ENCODE results near the gene CCDC3.

CCDC3 gene

DNA sequence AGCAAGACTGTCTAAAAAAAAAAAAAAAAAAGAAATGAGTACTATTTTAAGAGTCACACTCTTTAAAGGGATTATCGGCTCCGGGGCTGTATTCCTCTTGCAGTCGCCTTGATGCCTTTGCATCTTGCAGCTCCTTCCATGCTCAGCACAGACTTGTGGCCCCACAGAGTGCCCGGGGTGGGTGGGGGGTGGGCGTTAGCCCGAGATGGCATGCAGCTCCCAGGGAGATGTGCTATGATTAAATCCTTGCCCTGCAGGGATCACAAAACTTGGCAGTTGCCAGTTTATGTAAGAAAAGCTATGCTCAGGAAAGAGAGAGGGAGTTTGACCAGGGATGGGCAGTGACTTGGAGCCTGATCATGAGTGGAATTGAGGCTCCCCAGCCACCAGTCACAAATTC is 81.9 kb downstream of the CCDC3 start:
- DNase-seq = no peak

DNA sequence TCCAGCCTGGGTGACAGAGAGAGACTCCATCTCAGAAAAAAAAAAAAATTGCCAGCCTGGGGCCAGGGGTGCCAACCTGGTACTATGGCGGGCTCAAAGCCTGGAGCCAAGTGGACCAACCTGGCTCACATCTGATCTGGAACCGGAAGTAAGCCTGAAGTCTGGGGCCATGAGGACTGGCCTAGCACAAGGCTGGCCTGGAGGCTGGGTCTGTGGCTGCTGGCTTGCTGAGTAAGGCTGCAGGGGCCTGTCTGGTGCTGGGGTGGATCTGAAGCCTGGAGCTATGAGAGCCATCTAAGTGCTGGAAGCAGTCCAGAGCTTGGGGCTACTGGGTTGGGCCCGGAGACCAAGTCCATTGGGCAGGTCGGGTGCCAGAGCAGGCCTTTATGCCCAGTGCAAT is 84.9 kb downstream of the CCDC3 start:
- DNase-seq = no peak

DNA sequence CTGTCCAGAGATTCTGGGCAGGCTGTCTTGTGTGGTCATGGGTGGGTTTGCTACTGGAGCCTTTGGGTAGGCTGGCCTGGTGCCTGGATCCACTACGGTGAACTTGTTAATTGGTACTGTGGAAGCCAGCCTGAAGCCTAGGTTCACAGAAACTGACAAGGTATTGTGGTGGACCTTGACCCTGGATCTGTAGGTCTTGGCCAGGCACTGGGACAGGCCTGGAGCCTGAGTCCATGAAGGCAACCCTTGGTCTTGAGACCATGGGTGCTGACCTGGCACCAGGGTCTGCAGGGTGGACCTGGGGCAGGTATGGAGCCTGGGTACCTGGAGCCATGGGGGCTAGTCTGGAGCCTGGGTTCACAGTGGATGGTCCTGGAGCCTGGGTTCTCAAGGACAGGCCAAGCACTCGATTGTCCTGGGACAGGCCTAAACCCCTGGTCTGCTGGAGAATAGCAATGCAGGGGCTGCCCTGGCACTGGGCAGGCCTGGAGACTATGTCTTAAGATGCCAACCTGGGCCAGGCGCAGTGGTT is 85.8 kb downstream of the CCDC3 start:
- no peak for DNase-seq

DNA sequence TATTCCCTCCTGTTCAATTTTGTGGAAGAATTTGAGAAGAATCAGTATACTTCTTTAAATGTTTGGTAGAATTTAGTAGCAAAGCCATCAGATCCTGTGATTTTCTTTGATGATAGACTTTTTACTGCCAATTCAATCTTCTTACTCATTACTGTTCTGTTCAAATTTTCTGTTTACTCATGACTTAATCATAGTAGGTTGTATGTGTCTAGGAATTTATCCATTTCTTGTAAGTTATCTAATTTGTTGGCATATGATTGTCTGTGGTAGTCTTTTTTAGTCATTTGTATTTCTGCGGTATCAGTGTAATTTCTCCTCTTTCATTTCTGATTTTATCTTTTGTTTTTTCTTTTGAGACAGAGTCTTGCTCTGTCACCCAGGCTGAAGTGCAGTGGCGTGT is 87.4 kb downstream of the CCDC3 start:
- no peak for DNase-seq

DNA sequence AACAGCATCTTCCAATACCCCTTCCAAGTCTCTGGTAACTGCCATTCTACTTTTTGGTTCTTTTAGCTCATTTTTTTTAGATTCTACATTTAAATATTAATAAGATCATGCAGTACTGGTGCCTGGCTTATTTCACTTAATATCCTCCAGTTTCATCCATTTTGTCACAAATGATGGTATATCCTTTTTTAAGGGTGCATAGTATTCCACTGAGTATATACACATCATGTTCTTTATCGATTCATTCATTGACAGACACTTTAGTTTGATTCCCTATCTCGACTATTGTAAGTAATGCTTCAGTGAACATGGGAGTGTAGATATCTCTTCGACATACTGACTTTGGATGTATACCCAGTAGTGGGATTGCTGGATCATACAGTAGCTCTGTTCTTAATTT is 89.7 kb downstream of the CCDC3 start:
- DNase-seq = no peak

DNA sequence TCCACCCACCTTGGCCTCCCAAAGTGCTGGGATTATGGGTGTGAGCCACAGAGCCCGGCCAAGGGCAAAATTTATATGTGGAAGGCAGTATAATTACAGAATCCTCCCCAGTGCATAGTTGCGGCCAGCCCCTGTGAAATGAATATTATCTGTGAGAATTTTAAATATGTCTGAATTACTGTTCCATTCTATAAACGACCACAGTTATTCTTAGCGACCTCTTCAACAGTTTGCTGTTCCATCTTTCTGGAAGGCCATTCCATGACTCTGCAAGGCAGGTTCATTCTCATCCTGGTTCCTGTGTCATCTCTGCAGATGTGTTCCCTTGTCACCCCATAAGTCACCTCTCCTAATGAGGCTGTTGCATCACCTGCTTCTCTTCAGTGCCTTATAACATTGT is 90.7 kb downstream of the CCDC3 start:
- no peak for DNase-seq

DNA sequence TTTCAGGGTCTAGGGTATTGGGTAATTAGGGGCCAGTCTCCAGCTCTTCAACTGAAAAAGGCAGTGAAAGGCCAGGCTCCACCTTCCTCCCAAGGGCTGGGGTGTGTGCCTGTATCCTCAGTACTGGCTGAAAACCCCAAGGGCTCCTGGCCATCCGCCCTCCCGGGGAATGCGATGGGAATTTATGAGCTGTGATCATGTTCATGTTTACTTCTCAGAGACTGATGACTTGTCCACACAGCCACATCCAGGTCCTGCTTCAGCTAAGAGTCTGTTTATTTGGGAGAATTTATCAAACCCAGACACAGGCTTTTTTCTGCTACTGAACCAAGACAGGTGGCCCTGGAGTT is 91.7 kb downstream of the CCDC3 start:
- no peak for DNase-seq

DNA sequence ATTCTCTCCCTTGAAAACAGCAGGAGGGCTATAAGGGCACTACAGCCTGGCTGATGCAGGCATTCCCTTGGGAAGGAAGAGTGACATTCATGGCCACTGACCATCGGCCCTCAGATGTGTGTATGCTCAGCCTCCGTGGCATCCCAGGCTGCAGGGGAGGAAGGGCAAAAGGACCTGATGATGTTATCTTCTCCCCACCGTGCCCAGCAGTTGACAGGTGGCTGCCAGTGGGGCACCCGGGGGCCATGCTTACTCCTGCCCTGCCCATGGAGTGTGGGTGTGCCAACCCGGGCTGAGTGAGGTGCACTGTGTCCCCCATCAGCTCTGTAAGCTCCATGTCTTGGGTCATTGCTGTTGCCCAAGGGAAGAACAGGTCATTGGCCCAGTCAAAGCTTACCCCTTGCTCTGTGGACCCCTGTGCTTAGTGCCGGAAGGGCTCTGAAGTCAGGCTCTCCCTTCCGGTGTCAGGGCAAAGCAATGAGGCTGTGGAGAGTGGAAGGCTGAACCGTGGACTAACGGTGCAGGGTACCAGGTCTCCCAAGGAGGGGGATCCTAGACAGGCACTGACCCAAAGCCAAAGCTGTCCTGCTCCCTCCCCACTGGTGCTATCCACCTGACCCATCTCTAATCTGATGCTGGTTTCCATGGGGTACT is 92.2 kb downstream of the CCDC3 start:
- no peak for DNase-seq

DNA sequence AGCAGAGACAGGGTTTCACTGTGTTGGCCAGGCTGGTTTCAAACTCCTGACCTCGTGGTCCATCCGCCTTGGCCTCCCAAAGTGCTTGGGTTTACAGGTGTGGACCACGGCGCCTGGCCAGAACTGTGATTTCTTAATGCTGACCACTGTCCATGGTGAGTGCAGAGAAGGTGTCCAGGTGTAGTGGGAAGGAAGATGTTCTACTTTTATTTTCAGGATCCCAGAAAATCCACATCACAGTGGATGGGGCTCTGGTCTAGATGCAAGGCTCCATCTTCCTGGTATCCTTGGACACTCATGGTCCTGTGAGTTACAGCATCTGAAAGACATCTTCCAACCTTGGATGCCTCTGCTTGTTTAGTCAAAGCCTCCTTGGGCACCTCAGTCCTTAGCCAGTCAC is 92.7 kb downstream of the CCDC3 start:
- no peak for DNase-seq

DNA sequence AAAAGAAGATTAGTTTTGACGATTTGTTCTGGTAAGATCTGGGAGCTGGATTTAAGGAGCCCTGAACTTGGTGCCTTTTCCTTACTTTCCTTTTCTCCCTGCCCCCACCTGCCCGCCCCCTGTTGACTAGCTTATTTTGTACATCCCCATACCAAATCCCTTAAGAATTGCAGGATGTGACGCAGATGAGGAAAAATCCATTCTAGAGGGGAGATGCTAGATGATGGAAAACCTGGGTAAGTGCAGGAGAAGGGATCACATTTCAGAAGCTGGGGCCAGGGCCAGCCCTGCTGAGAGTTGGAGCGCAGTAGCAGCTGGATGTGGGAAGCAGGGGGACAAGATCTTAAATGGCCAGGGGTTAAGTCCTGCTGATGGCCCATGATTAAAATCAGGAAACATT is 93.9 kb downstream of the CCDC3 start:
- no peak for DNase-seq

DNA sequence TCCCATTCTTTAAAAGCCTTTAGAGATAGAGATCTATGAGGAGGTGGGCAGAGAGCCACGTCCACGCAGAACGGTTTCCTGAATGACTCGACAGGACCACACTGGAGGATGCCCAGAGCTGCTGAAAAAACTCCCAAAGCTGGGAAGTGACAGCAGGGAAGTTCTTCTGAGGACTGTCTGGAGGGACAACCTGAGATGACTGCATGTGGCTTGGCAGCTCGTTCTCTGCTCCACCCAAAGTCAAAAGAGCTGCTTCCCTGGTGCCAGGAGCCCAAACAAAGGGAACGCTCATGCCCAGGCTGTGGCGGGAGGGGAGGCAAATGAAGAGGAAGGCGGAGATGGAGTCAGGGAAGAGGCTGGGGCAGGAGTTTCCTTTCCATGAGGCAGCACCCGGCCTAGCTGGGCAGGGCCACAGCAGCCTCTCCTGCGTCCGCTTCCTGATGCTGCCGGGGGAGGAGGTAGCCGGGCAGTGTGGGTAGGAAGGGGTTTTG is 95.4 kb downstream of the CCDC3 start:
- DNase-seq = no peak

DNA sequence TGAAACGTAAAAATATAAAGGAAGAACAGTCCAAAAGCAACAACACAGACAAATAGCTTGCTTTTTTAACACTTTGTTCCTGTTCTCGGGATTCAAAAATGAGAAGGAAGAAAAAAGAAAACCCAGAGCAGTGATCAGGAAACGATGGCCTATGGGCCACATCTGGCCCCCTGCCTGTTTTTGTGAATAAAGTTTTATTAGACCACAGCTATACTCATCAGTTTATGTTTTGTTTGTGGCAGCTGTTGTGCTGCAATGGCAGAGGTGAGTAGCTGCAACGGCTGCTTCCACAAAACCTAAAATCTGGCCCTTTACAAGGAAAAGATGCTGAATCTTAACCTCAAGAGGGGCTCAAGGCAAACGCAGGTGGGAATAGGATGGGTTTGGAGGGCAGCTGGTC is 96.4 kb downstream of the CCDC3 start:
- no peak for DNase-seq

DNA sequence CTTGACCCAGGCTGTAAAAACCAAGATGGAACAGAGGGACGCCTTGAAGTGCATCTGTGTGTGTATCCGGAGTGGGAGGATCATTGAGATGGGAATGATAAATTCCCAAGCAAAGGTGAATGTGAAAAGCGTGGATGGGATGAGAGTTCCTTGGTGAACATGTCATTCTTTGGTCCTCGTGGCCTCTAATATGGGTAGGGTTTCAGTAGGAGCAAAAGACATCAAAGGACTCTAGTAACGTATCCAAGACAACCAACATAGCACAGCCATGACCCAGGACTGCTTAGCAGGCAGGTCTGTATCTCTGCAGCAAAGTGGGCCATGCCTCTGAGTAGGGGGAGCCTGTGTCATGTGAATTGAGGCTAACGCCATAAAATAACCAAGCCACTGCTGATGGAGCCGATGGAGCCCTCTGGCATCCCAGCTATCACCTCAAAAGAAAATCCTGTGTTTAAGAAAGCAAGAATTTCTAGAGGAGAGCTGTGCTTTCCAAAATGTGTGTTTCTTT is 98.6 kb downstream of the CCDC3 start:
- DNase-seq = no peak

DNA sequence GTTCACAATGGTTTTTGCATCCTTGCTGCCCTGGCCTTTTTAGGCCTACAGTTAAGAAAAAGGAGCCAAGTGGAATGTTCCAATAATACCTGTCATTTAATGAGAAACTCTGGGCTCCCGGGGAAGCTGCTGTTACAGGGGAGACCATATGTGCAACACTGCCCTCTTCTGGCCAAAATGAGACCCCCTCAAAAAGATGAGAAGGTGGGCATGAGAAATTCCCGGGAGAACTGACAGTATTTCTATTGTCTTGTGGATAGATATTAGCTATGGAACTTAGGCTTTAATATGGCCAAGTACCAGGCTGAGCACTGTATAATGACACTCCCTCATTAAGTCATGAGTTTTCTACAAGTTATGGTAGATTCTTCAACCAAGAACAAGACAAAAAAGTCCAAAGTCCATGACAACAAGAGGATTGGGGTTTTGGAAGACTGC is 99.4 kb downstream of the CCDC3 start:
- peak; percentile 37 to 78 (median 39) for DNase-seq

DNA sequence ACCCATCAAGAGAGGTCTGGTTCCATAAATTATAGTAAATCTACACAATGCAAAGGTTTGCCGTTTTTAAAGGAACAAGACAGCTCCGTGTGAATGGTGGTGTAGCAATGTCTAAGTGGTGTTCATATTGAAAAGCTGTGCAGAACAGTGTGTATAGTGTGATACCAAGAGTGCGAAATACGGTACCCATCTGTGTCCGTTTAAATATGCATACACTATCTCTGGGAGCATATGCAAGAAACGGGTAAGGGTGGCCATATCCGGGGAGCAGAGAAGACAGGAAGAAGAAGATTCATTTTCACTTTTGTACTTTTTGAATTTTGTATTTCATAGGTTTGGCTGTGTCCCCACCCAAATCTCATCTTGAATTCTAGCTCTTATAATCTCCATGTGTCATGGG is 102.0 kb downstream of the CCDC3 start:
- DNase-seq = no peak

DNA sequence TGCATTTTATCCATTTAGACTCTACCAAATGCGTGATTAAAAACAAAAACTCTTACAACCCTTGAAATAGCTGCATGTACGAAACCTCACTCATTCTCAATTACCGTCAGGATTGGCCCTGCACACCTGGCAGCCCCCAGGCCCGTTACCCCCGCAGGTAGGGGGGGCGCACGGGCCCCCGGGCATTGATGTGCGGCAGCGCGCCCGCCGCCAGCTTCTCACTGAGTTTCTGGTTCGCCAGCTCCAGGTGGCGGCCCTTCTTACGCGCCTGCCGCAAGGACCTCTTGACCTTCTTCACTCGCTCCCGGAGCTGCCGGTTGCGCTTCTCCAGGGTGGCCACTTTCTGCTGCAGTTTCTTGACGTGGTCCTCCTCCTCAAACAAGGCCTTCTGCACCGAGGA is 103.2 kb downstream of the CCDC3 start:
- no peak for DNase-seq

DNA sequence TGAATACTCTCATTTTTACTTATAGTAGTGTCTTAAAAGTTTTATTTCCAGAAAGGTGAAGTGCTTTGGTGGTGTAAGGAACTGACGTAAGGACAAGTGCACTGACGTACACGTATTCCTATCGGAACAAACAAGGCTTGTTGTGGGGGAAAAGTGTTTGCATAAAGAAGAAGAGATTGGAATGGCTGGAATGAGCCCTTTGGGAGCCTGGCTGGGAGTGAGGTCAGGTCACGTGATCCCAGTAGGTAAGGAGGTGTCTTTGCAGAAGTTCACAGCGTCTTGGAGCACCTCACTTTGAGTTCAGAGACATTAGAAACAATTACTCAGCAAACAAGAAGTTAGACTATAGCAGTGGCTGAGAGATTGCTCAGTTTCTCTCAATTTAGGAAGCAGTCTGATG is 104.2 kb downstream of the CCDC3 start:
- no peak for DNase-seq

DNA sequence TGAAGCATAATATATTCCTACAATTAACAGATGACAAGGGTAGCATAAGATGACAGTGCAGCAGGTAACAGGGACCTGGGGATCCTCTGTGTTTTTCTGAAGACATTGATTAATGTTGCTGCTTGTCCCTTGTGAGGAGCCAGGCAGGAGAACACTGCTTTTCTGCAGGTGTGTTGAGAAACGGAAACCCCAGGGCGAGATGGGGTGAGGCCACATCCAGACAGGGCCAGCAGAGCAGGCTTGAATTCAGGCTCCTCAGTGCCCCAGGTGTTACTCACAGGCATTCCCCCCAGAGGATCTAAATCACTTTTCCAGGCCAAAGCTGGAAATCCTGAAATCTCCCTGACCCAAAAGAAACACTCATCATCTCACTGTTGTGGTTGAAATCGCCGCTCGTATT is 105.3 kb downstream of the CCDC3 start:
- no peak for DNase-seq

DNA sequence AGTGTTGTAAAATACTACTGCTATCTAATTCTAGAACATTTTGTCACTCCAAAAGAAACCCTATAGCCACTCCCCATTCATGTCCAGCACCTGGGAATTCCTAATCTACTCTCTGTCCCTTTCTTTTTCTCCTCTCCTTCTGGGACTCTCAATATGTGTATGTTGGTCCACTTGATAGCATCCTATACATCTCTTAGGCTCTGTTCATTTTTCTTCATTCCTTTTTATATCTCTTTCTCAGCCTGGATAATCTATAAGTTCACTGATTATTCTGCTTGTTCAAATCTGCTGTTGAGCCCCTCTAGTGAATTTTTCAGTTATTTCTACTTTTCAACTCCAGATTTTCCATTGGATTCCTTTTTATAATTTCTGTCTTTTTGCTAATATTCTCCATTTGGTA is 108.6 kb downstream of the CCDC3 start:
- DNase-seq = no peak

DNA sequence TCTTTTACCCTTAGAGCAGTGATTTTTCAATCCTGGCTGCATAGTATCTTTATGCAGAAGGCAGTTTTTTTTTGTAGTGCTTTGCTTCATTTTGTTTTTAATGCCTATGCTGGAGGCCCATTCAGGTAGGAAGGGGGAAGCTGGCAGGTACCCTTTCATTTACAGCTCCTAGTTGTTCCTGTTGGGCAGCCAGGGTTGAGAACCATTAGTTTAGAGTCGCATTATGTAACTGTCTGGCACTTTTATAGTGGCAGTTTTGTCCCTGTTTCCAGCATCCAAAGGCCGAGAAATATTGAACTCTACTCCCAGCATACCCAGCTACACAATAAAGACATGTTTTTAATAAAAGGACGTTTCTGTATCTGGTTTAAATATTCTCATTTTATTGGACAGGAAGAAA is 110.6 kb downstream of the CCDC3 start:
- no peak for DNase-seq

DNA sequence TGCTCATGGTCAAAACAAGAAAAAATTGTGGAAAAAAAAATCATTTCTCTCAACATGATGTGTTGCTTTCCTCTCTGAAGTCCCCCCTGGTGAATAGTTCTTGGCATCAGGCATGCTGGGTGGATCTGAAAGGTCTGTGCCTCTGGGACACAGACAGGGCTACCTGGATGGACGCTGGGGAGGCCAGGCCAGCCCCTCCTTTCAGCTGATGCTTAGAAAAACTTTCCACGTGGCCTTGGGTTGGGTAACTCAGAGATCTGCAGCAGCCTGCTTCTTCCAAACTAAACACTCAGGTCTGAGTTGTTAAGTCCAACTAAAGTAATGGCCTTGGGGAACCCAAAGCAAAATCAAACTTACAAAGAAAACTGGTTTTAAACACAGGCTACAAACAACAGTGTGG is 113.0 kb downstream of the CCDC3 start:
- DNase-seq = no peak

DNA sequence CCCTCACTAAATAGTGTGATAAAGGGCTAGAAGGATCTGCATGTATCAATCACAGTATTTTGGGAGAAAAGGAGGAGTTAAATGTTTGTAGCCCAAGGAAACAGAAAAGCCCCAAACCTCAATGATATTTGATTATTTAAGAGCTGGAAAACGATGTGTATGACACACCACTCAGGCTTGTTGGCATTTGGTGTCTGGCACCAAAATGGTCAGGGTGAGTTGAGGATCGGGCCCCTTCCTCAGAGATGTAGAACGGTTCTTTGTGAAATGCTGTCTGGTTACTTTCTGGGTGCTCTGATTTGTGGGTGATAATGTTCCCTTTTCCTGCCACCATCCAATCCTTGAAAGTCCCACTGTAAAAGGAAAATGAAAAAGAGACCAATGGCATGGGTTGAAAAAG is 113.7 kb downstream of the CCDC3 start:
- DNase-seq = no peak

DNA sequence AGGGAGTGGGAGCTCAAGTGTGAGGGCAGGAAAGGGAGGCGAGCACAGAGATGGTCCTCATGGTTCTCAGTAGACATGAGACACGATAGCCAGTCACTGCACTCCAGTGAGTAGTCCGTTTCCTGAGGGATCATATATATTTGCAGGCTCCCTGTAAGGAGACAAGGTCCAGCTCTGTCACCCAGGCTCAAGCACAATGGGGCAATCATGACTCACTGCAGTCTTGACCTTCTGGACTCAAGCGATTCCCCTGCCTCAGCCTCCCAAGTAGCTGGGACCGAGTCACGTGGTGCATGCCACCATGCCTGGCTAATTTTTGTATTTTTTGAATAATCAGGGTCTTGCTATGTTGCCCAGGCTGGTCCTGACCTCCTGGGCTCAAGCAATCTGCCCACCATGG is 116.7 kb downstream of the CCDC3 start:
- no peak for DNase-seq

DNA sequence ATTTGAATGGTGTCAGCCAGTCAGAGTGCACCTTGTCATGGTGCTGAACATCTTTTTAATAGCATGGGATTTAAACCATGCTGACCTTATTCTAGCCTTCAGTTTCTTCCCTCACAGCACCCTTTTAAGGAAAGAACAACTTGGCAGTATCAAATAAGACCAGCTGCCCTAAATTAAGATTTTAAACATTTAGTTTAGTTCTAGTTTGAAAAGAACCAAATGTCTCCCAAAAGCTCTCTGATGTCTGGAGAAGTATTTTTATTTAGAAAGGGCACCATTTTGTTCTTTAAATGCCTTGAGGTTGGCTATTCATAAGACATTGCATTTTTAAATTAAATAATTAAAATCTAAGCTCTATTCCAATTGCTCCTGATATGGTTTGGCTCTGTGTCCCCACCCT is 121.1 kb downstream of the CCDC3 start:
- no peak for DNase-seq

DNA sequence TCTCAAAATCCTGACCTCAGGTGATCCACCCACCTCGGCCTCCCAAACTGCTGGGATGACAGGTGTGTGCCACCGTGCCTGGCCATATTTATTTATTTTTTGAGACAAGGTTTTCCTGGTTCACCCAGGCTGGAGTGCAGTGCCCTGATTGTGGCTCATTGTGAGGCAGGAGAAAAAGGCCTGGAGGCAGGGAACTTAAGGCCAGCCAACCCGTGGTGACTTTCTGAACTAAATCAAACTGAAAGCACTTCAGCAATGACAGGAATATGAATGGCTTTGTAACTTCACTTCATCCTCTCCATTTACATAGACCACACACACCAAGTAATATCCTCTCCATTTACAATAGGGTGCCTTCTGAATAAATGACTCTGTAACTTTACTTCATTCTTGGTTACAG is 124.4 kb downstream of the CCDC3 start:
- DNase-seq = peak in 1 of 3 experiments; percentile 1
